HG02973 (cell line): ENCODE data around the gene OR51I1.

Source experiments
- ATAC-seq: cut with Tn5 transposase; IDR thresholded peaks from one replicate; pipeline ENCODE4 v1.9.1; 2021; ENCODE audit warnings: moderate library complexity; ENCODE audit not compliant: unreplicated experiment

Gene OR51I1, protein sequence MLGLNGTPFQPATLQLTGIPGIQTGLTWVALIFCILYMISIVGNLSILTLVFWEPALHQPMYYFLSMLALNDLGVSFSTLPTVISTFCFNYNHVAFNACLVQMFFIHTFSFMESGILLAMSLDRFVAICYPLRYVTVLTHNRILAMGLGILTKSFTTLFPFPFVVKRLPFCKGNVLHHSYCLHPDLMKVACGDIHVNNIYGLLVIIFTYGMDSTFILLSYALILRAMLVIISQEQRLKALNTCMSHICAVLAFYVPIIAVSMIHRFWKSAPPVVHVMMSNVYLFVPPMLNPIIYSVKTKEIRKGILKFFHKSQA

GRCh38 chr11:5441414-5441813 lies at the start of gene OR51I1:
Gene OR51I1 (minus strand): TSS chr11:5441514. CDS start chr11:5441514, 0 bp downstream.
- no peak for ATAC-seq

DNA sequence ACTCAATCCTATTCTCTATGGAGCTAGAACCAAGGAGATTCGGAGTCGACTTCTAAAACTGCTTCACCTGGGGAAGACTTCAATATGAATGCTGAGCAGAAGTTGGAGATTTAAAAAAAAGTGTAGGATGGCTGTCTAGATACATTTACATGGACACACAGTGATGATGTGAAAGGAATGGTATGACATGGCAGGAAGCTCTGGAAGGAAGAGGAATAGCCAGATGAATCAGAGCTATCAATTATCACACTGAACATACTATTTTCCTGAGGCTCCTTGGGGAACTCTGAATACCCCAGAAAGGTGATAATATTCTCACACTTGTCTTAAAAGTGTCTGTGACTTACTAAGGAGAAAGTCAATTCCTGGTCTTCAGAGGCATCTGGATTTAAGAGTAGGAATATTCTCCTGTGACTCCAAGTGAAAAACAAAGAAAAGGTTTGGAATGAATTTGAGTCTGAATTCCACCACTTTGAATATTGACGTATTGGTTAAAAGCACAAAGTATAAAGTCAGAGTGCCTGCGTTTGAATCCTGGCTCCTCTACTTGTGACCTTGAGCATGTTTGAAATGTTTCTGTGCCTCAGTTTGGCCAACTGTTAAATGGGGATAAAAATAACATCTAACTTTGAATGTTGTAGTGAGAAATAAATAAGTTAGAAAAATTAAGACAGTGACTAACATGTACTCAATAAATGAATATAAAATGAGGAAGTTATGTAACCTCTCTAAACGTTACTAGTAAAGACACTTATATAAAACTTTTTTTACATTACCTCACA lies 48.5 kb upstream of the OR51I1 start:
- ATAC-seq: no peak

- no peak for ATAC-seq
Observed at GRCh38 chr11:5488798-5489399, 47.6 kb upstream of the OR51I1 start.

- ATAC-seq: no peak
Observed at GRCh38 chr11:5488385-5488784, 47.1 kb upstream of the OR51I1 start, which contains the start of gene OR52D1. Gene OR52D1 (plus strand): TSS chr11:5488685. CDS start chr11:5488707, 22 bp downstream.

GRCh38 chr11:5486421-5486820 lies 45.1 kb upstream of the OR51I1 start:
- no peak for ATAC-seq

DNA sequence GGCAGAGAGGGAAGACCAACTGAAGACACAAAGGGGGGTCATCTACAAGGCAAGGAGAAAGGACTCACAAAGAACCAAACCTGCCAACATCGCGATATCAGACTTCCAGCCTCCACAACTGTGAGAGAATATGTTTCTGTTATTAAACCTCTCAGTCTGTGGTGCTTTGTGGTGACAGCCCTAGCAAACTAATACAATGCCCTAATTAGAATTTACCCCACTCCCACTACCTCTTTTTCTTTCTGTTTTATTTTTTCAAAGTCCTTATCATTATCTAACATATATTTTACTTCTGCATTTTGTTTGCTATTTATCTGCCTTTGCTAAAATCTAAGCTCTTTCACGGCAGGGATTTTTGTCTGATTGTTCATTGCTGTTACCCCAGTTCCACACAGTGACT lies 44.7 kb upstream of the OR51I1 start:
- no peak for ATAC-seq

DNA sequence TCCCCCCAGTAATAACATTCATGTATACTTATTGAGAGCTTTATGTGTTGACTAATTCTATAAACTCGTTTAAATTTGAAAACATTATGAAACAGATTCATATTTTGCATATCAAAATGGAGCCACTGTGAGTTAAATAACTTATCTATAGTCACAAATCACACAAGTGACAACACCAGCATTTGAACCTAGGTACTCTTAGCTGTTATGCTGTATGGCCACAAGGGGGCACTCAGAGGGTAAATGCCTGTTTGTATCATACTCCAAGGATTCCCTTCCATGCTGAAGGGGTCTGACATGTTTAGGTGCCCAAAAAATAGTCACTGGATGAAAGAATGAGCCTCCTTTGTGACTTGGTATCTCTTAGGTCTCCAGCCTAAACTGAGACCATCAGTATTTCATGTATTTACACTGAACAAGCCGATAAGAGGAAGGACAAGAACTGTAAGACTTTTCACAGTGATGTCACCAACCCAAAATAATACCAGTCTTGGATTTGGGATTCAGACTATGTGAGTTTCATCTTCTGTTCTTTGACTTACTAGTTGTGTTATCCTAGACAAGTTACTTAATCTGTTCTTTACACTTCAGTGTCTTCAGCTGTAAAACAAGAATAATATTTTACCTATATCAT lies 35.0 kb upstream of the OR51I1 start:
- peak; percentile 78 for ATAC-seq

DNA sequence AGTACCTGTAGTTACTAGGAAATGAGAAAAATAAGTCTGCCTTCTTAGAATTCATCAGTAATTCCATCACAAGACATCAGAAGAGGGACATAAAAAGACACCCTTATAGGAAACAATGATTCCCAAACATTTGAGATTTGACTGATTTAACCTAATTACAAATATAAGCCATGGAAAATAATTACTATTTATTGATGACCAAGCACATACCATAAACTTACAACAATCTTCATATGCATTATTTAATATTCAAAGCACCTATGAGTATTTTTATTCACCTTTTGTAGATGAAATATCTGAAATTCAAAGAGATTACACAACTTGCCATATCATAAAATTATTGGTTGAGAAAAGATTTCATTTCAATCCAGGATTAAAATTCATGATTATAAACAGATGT lies 32.6 kb upstream of the OR51I1 start:
- no peak for ATAC-seq

- ATAC-seq: no peak
Observed at GRCh38 chr11:5467527-5467926, 26.2 kb upstream of the OR51I1 start.

DNA sequence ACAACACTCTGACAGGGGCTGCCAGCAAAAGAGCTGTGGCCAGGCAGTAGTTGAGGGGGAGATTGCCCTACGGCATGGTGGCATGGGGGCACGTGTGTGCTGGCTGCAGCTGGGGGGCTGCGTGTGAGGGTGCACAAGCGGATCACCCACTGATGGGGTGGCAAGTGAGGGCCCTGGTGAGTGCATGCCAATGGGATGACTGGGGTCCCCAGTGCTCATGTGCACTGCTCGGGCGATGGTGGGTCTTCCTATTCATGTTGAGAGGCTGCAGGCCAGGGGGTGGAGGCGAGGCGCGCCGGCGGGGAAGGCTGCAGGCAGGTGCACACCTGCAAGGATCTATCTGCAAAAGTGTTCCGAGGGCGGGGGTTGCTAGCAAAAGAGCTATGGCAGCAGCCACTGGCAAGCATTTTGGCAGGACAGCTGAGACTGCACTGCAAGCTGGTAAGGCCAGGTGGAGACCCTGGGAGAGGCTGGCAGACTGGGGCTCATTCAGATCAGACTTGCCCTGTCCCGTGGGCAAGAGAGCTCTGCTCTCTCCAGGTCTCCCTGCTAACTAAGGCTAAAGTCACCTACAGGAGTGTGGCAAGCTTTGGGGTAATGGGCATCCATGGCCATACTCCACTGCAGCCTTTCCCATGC lies 19.8 kb upstream of the OR51I1 start:
- ATAC-seq: no peak

- ATAC-seq: no peak
Observed at GRCh38 chr11:5449432-5449831, 8.1 kb upstream of the OR51I1 start.

DNA sequence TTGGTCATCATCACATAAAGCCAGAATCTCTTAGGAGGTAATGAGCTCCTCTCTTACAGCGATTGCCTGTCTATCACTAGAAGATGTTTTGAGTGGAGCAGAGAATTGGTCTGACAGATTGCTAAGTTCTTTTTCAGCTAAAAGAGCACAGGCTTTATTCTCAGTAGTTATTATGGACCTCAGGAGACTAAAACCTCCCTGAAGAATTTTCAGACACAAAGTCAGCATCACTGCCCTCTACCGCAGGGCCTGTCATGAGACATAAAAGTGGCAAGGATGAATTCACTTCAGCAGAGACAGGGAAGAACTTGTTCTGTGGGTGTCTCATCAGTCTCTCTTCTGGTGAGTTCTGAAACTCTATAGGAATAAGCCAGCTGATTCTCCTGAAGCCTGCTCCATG lies 7.7 kb upstream of the OR51I1 start, which contains the start of gene OR51I2:
TSS of gene OR51I2 (plus strand) at position 301 of the 400 bp plus-strand sequence. CDS start 4,166 bp downstream, outside the sequence.
- ATAC-seq: no peak

DNA sequence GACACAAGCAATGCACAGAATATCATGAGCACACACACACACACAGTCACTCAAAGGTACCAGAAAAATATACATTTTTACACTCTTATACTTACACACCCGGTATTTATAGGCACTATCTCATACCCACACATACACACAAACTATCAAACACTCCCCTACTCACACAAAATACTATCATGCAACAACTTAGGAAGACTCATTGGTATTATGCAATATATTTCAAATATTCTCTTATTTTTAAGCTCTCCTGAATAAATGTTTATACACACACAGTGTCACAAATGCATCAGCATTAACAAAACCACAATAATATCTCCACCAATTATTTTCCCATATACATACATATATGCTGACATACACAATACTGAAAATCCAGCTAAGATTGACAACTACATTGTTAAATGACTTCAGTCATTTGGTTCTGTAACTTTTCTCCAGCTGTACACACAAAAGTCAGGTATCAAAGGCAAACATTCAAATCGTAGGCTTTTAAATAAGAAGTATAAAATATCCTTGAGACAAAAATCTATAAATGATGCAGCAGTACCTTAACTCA lies 2.6 kb upstream of the OR51I1 start:
- ATAC-seq: no peak

DNA sequence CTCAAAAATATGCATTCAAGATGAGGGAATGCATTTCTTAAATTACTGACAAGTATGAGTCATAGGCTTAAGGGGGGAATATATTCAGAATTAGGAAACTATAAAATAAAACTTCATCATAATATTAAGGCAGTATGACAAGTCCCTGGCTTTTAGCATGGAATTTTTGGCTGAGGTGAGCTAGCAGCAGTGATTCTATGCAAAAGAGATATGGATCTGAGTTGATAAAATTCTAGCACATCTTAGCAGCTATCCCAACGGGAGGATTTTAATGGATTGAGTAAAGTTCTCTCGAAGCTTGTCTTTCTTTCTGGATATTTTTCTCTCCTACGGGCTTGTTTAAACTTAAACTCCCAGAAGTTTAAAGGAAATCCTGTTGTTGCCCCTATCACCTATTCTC lies 18.2 kb downstream of the OR51I1 start:
- ATAC-seq: no peak

DNA sequence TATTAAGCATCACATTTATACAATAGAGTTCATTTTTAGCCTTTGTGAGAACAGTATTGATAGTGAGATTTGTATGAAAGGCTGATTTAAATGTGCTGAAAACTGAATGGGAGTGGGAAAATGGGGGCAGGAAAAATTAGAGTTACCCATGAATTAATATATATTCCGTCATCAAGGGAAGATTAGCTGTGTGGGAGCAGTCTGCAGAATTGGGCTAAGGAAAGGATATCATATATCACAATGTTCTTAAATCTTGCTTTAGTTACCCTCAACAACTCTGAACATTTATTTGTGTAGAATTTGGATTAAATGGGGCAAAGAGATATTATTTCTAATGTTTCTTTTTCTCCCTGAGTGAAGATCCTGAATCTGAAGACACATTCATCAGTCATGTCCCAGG lies 19.5 kb downstream of the OR51I1 start, which contains the start of gene OR51Q1:
TSS of gene OR51Q1 (plus strand) at position 301 of the 400 bp plus-strand sequence. CDS start at position 391, 90 bp downstream.
- no peak for ATAC-seq

DNA sequence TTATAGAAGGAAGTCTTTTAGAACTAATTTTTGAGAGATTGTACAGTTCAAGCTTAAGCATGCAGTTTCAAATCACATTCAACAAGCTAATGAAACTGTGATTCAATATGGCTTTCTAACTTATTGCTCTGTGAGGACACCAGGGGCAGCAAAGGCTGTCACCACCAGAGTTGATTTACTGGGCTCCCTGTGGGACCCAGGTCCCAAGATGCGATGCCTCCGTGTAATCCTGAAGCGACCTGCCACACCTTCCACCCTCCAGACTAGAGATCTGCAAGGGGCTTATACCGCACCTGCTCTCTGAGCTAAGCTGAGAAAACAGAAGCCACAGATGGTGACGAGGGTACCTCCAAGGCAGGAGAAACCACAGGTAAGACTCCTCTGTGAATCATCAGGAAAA lies 20.3 kb downstream of the OR51I1 start:
- no peak for ATAC-seq

DNA sequence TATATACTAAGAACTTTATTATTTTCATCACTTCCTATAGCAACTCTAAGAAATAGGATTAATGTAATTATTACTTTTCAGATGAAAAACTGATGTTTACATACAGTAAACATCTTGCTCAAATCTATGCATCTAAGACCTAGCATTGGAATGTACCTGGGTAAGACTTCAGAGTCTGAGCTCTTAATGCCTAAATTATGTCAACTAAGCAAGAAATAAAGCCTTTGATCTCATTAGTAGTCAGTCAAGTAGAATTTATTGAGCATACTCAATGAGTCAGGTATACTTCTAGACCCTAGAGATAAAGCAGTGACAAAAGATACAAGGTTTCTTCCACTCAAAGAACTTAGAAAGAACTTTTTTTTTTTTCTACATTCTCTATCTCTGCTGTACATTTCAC lies 36.1 kb downstream of the OR51I1 start:
- no peak for ATAC-seq

DNA sequence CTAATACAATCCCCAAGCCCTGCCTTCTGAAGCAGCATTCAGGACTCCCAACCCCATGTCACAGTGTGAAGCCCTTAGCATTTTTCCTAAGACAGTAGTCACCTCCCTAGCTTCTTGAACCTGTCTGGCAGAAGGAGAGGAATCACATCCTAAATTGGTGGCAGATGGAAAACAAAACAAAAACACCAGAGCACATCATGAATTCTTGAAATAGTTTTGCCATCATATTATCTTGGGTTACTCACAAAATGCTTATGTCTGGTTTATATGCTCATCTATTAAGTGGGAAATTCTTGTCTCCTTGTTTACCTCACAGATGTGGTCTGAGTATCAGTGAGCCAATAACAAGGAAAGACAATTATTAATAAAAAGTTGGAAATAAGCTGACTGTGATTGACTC lies 42.4 kb downstream of the OR51I1 start:
- ATAC-seq: no peak

- no peak for ATAC-seq
Observed at GRCh38 chr11:5394091-5394490, 47.2 kb downstream of the OR51I1 start.
